ENCODE data around the gene PCNX3. TPM values are rescaled to one million over a fixed set of nuclear protein-coding genes. Genes with fewer than 3 reads are reported as not detected.

PCNX3 gene
- total and polyA plus RNA-seq, 2 donors (not counting 3 experiments of a cell fraction or from before 2014, with no cell fraction given), result 42.6 to 53.9 TPM

DNA sequence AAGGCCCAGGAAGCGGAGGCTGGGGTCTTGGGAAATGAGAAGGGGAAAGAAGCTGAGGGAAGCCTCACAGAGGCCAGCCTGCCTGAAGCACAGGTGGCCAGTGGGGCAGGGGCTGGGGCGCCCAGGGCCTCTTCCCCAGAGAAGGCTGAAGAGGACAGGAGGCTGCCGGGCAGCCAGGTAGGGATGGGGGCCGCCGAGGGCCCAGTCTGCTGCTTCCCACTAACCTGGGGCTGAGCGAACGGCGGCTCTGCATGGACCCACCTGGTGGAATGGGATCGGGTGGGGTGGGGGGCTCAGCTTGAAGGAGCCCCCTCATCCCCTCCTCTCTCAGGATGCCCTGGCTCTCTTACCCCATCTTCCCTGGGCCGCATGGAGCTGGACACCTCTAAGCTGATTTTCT, 32.0 kb upstream of the PCNX3 start:
- H2AFZ ChIP-seq (ENCODE audit: low read depth, low read length), result no peak overlapping the region
- no peak overlapping the region for H3K4me2 ChIP-seq (ENCODE audit: insufficient read depth, low read length)
- BruUV-seq (replicated peaks), result no TSS peak
- no peaks in the 10 kb centered on the region for H3K36me3 ChIP-seq (ENCODE audit: control insufficient read depth in 2 of 2, extremely low read depth in 1 of 2, insufficient read depth in 2 of 2, low read length in 2 of 2)
- no peak overlapping the region for H3K27ac ChIP-seq (ENCODE audit: insufficient read depth, low read depth, low read length)
- H3K4me3 ChIP-seq (replicated peaks in 1 of 3; ENCODE audit: insufficient read depth in 1 of 3, low read depth in 1 of 3, low read length in 3 of 3), result no peak overlapping the region
- dilution Hi-C loops (cut with MboI; ENCODE audit: extremely low pct_ligation_motif_present, low sequenced_read_pairs), result no loop called here
- POLR2A ChIA-PET, result no interaction called here
- H3K9me3 ChIP-seq (replicated peaks; ENCODE audit: control insufficient read depth, insufficient read depth, low read length), result no peaks in the 10 kb centered on the region
- intact Hi-C loops (cut with micrococcal nuclease), result no loop called here
- no peaks in the 10 kb centered on the region for H3K79me2 ChIP-seq (ENCODE audit: control insufficient read depth, insufficient read depth, low read length)
- no peaks in the 10 kb centered on the region for H3K9me1 ChIP-seq (replicated peaks; ENCODE audit: control insufficient read depth, extremely low read depth, insufficient read depth, low read length)
- H3K9ac ChIP-seq (replicated peaks; ENCODE audit: extremely low read depth, insufficient read depth, low read length), result no peak overlapping the region
- FAIRE-seq (no peak), DNase-seq (ENCODE audit: low read depth, low spot score) (no peak)
- CTCF ChIA-PET, result interaction anchor here (0.9 to 2.8 kb wide), 3 partner anchors 8 to 31 kb away, joined by 3 to 18 read pairs (median 3); no protein-coding TSS in a partner anchor
- no peaks in the 10 kb centered on the region for H3K27me3 ChIP-seq (ENCODE audit: control insufficient read depth in 2 of 2, insufficient read depth in 2 of 2, low read length in 2 of 2)
- TF ChIP-seq FOS (IDR thresholded peaks at IDR 0.05; ENCODE audit: borderline replicate concordance, insufficient read depth, low read length) (no peak), JUN (IDR thresholded peaks at IDR 0.05; ENCODE audit: borderline replicate concordance, insufficient read depth, insufficient read length, low read depth) (no peak), MYC (IDR thresholded peaks at IDR 0.05; ENCODE audit: low read depth, low read length) (no peak), POLR2AphosphoS5 (IDR thresholded peaks at IDR 0.05; ENCODE audit: insufficient read depth, low read depth, low read length) (no peak), CTCF (IDR thresholded peaks at IDR 0.05; ENCODE audit: extremely low read depth in 1 of 2, insufficient read depth in 1 of 2, low read depth in 1 of 2, low read length in 2 of 2) (no peak), EZH2 (IDR thresholded peaks at IDR 0.05; ENCODE audit: borderline replicate concordance, low read depth, low read length, severe bottlenecking) (no peak), GATA2 (IDR thresholded peaks at IDR 0.05; ENCODE audit: insufficient read depth, insufficient read length, low read depth, low read length) (no peak), POLR2A (IDR thresholded peaks at IDR 0.05; ENCODE audit: low read depth, low read length) (no peak)
- TF ChIP-seq, protein P1, sequence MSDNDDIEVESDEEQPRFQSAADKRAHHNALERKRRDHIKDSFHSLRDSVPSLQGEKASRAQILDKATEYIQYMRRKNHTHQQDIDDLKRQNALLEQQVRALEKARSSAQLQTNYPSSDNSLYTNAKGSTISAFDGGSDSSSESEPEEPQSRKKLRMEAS (IDR thresholded peaks at IDR 0.05; ENCODE audit: insufficient read depth, insufficient read length), result no peak
- no peaks in the 10 kb centered on the region for H3K4me1 ChIP-seq (ENCODE audit: control insufficient read depth, extremely low read depth, insufficient read depth, low read length)
- H4K20me1 ChIP-seq (replicated peaks; ENCODE audit: control insufficient read depth, extremely low read depth, insufficient read depth, low read length), result no peaks in the 10 kb centered on the region
